Neural progenitor cell (in vitro differentiated cells): ENCODE measurements around the gene TMX4. TPM values are rescaled to one million over a fixed set of nuclear protein-coding genes. Genes with fewer than 3 reads are reported as not detected.

Source experiments
- DNase-seq: peaks from one replicate; pipeline ENCODE4 v3.0.0-alpha.2; 2016; ENCODE audit warnings: low spot score
- H2AFZ ChIP-seq: fragments of 200-600 bp; sonication (generic); replicated peaks from 2 replicates; pipeline ENCODE4 v1.6.1; 2016; ENCODE audit warnings: antibody characterized with exemption
- H3F3A ChIP-seq: fragments of 200-600 bp; sonication (generic); 2 replicates; pipeline ENCODE4 v1.6.1; 2016; ENCODE audit warnings: antibody characterized with exemption, low read depth
- H3K27ac ChIP-seq: fragments of 200-600 bp; sonication (generic); 2 replicates; pipeline ENCODE4 v1.5.1; 2016; ENCODE audit warnings: mild to moderate bottlenecking
- H3K27me3 ChIP-seq: fragments of 200-600 bp; sonication (generic); 2 replicates; pipeline ENCODE4 v1.6.1; 2016; ENCODE audit warnings: mild to moderate bottlenecking, moderate library complexity
- H3K36me3 ChIP-seq: fragments of 200-600 bp; sonication (generic); 2 replicates; pipeline ENCODE4 v1.5.1; 2016
- H3K4me1 ChIP-seq: fragments of 200-600 bp; sonication (generic); 2 replicates; pipeline ENCODE4 v1.6.1; 2016; ENCODE audit warnings: mixed run types
- H3K4me2 ChIP-seq: fragments of 200-600 bp; sonication (generic); 2 replicates; pipeline ENCODE4 v1.6.1; 2016
- H3K4me3 ChIP-seq: fragments of 200-600 bp; sonication (generic); 2 replicates; pipeline ENCODE4 v1.5.1; 2016
- H3K79me2 ChIP-seq: fragments of 200-600 bp; sonication (generic); 2 replicates; pipeline ENCODE4 v1.6.1; 2016; ENCODE audit warnings: low read depth
- H3K9ac ChIP-seq: fragments of 200-600 bp; sonication (generic); 2 replicates; pipeline ENCODE4 v1.6.1; 2016
- H3K9me3 ChIP-seq: fragments of 200-600 bp; sonication (generic); 2 replicates; pipeline ENCODE4 v1.5.1; 2016; ENCODE audit warnings: low read depth
- H4K20me1 ChIP-seq: fragments of 200-600 bp; sonication (generic); 2 replicates; pipeline ENCODE4 v1.6.1; 2016; ENCODE audit warnings: low read depth
- H3K27ac Mint-ChIP-seq: 3 replicates; pipeline ENCODE4 v1.8.0; 2021; ENCODE audit warnings: mixed read lengths
- H3K27me3 Mint-ChIP-seq: 2 replicates; pipeline ENCODE4 v1.8.0; 2022; ENCODE audit warnings: low read depth, mild to moderate bottlenecking, inconsistent platforms, moderate library complexity, mixed read lengths; ENCODE audit not compliant: insufficient read depth
- H3K36me3 Mint-ChIP-seq: 3 replicates; pipeline ENCODE4 v1.8.0; 2021; ENCODE audit warnings: mixed read lengths
- H3K4me1 Mint-ChIP-seq: 3 replicates; pipeline ENCODE4 v1.8.0; 2021; ENCODE audit warnings: mixed read lengths
- H3K4me3 Mint-ChIP-seq: 3 replicates; pipeline ENCODE4 v1.8.0; 2021; ENCODE audit warnings: mild to moderate bottlenecking, moderate library complexity, mixed read lengths
- H3K9me3 Mint-ChIP-seq: 3 replicates; pipeline ENCODE4 v1.8.0; 2020; ENCODE audit warnings: mixed read lengths
- CTCF ChIP-seq: fragments of 200-600 bp; sonication (generic); IDR thresholded peaks from 2 replicates; pipeline ENCODE4 v1.5.1; 2017; ENCODE audit warnings: antibody characterized with exemption, mild to moderate bottlenecking
- EZH2 ChIP-seq: fragments of 200-600 bp; sonication (generic); IDR thresholded peaks from 2 replicates; pipeline ENCODE4 v1.6.1; 2017; ENCODE audit warnings: antibody characterized with exemption, mild to moderate bottlenecking, moderate library complexity
- EZH2phosphoT487 ChIP-seq: fragments of 200-600 bp; sonication (generic); IDR thresholded peaks from 2 replicates; pipeline ENCODE4 v1.6.1; 2017; ENCODE audit warnings: antibody characterized with exemption
- total RNA-seq: library from RNA; depleted of rRNA; stranded (reverse); fragments of >200 nt; gene quantifications from 2 replicates; pipeline ENCODE4 v1.2.3, GENCODE V29; 2015; ENCODE audit warnings: low replicate concordance

TMX4 gene
- total RNA-seq, 1 donor from 2014 or later: 10.4 TPM

GRCh38 chr20:8005575-8006366 is 13.8 kb downstream of the TMX4 start:
- Histone ChIP-seq H3K4me3 (no peak overlapping the region), H3K79me2 (no peaks in the 10 kb centered on the region), H3K36me3 (no peaks in the 10 kb centered on the region), H3K27ac (no peak overlapping the region), H3F3A (no peaks in the 10 kb centered on the region), H4K20me1 (no peaks in the 10 kb centered on the region), H2AFZ (no peak overlapping the region), H3K4me1 (peaks cover 1% of the 10 kb centered on the region), H3K9ac (no peak overlapping the region), H3K27me3 (no peaks in the 10 kb centered on the region), H3K4me2 (no peak overlapping the region), H3K9me3 (no peaks in the 10 kb centered on the region)
- Mint-ChIP-seq H3K36me3 (peaks cover 8% of the 10 kb centered on the region), H3K27me3 (no peaks in the 10 kb centered on the region), H3K4me3 (no peak overlapping the region), H3K4me1 (no peaks in the 10 kb centered on the region), H3K27ac (no peak overlapping the region), H3K9me3 (no peaks in the 10 kb centered on the region)
- DNase-seq: no peak
- TF ChIP-seq EZH2: no peak
- TF ChIP-seq EZH2phosphoT487: no peak
- no peak for TF ChIP-seq CTCF

- no peaks in the 10 kb centered on the region for H3K9me3 ChIP-seq
- Mint-ChIP-seq H3K27me3 (no peaks in the 10 kb centered on the region), H3K4me3 (no peak overlapping the region), H3K4me1 (no peaks in the 10 kb centered on the region), H3K9me3 (no peaks in the 10 kb centered on the region), H3K36me3 (peaks cover 13% of the 10 kb centered on the region), H3K27ac (no peak overlapping the region)
- no peak for TF ChIP-seq EZH2
- TF ChIP-seq CTCF: no peak
- TF ChIP-seq EZH2phosphoT487: no peak
- H3K4me1 ChIP-seq: no peaks in the 10 kb centered on the region
- no peaks in the 10 kb centered on the region for H4K20me1 ChIP-seq
- no peak overlapping the region for H2AFZ ChIP-seq
- no peaks in the 10 kb centered on the region for H3K79me2 ChIP-seq
- no peaks in the 10 kb centered on the region for H3K36me3 ChIP-seq
- DNase-seq: no peak
- no peak overlapping the region for H3K9ac ChIP-seq
- H3F3A ChIP-seq: no peaks in the 10 kb centered on the region
- H3K27me3 ChIP-seq: no peaks in the 10 kb centered on the region
- no peak overlapping the region for H3K4me2 ChIP-seq
- no peak overlapping the region for H3K27ac ChIP-seq
- no peak overlapping the region for H3K4me3 ChIP-seq
These were observed 14.5 kb downstream of the TMX4 start for GRCh38 chr20:8005033-8005432.

GRCh38 chr20:8002056-8002455 is 17.5 kb downstream of the TMX4 start:
- Histone ChIP-seq H3F3A (no peaks in the 10 kb centered on the region), H3K9me3 (no peaks in the 10 kb centered on the region), H4K20me1 (no peaks in the 10 kb centered on the region), H3K4me2 (no peak overlapping the region), H3K36me3 (no peaks in the 10 kb centered on the region), H3K9ac (no peak overlapping the region), H3K4me3 (no peak overlapping the region), H3K27me3 (no peaks in the 10 kb centered on the region), H3K27ac (no peak overlapping the region), H3K79me2 (no peaks in the 10 kb centered on the region), H2AFZ (no peak overlapping the region), H3K4me1 (no peaks in the 10 kb centered on the region)
- no peaks in the 10 kb centered on the region for H3K27me3 Mint-ChIP-seq
- TF ChIP-seq EZH2phosphoT487: no peak
- no peak for TF ChIP-seq EZH2
- TF ChIP-seq CTCF: no peak
- no peak overlapping the region for H3K27ac Mint-ChIP-seq
- DNase-seq: no peak
- H3K36me3 Mint-ChIP-seq: peaks cover 6% of the 10 kb centered on the region
- H3K9me3 Mint-ChIP-seq: no peaks in the 10 kb centered on the region
- no peaks in the 10 kb centered on the region for H3K4me1 Mint-ChIP-seq
- no peak overlapping the region for H3K4me3 Mint-ChIP-seq
